Measurements from ENCODE around the gene DCLK2.

DCLK2 gene

GRCh38 chr4:150033901-150034300 is 44.3 kb upstream of the DCLK2 start:
- Histone ChIP-seq H3F3A (ENCODE audit: insufficient read depth) (no peaks in the 10 kb centered on the region), H3K9me2 (replicated peaks; ENCODE audit: insufficient read depth, low read length) (no peaks in the 10 kb centered on the region), H3K9ac (ENCODE audit: low read length) (no peak overlapping the region), H3K27ac (ENCODE audit: low read depth, low read length) (no peak overlapping the region), H3K9me3 (ENCODE audit: insufficient read depth, low read length) (no peaks in the 10 kb centered on the region), H3K27me3 (ENCODE audit: low read length) (no peaks in the 10 kb centered on the region), H3K79me2 (ENCODE audit: insufficient read depth, low read length) (no peaks in the 10 kb centered on the region), H3K4me2 (ENCODE audit: low read depth, low read length, poor library complexity, severe bottlenecking) (no peak overlapping the region), H4K20me1 (ENCODE audit: low read depth, low read length) (no peaks in the 10 kb centered on the region), H2AFZ (ENCODE audit: low read depth, low read length, severe bottlenecking) (no peak overlapping the region), H3K36me3 (ENCODE audit: low read length) (no peaks in the 10 kb centered on the region), H3K4me3 (ENCODE audit: insufficient read depth, low read length, poor library complexity, severe bottlenecking) (no peak overlapping the region)
- TF ChIP-seq EZH2phosphoT487 (conservative IDR thresholded peaks at IDR 0.05; ENCODE audit: low read length) = no peak
- TF ChIP-seq, protein P1, sequence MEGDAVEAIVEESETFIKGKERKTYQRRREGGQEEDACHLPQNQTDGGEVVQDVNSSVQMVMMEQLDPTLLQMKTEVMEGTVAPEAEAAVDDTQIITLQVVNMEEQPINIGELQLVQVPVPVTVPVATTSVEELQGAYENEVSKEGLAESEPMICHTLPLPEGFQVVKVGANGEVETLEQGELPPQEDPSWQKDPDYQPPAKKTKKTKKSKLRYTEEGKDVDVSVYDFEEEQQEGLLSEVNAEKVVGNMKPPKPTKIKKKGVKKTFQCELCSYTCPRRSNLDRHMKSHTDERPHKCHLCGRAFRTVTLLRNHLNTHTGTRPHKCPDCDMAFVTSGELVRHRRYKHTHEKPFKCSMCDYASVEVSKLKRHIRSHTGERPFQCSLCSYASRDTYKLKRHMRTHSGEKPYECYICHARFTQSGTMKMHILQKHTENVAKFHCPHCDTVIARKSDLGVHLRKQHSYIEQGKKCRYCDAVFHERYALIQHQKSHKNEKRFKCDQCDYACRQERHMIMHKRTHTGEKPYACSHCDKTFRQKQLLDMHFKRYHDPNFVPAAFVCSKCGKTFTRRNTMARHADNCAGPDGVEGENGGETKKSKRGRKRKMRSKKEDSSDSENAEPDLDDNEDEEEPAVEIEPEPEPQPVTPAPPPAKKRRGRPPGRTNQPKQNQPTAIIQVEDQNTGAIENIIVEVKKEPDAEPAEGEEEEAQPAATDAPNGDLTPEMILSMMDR (IDR thresholded peaks at IDR 0.05; ENCODE audit: insufficient read depth, low read length, poor library complexity, severe bottlenecking) = no peak

DNA sequence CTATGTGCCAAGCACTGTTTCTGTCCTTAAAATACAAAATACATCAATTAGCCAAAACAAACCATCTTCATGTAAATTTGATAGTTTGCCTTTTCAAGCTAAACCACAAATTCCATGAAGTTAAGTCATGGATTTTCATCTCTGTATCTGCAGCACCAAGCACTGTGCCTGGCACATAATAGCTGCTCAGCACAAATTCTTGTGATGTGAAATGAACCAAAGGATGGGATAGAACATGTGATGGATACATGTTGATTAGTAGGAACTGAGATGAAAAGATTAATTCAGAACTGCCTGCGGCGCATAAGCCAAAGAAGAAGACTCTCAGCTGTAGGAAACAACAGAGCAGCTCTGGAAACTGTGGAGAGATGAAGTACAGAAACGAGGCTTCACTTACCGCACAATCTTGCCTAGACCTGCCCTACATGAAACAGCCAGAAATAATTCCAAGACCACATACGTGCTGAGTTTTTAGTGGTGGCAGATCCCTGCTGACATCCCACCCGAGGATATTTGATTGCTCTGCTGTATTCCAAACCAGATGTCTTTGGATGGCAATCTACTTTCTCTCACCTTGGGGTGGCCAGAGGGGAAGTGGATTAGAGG is 40.9 kb upstream of the DCLK2 start:
- H2AFZ ChIP-seq (ENCODE audit: low read depth, low read length, severe bottlenecking) = no peak overlapping the region
- H3K9me2 ChIP-seq (replicated peaks; ENCODE audit: insufficient read depth, low read length) = no peaks in the 10 kb centered on the region
- H3K27me3 ChIP-seq (ENCODE audit: low read length) = no peaks in the 10 kb centered on the region
- TF ChIP-seq, protein P1 (IDR thresholded peaks at IDR 0.05; ENCODE audit: insufficient read depth, low read length, poor library complexity, severe bottlenecking) = no peak
- TF ChIP-seq EZH2phosphoT487 (conservative IDR thresholded peaks at IDR 0.05; ENCODE audit: low read length) = no peak
- H3K4me2 ChIP-seq (ENCODE audit: low read depth, low read length, poor library complexity, severe bottlenecking) = no peak overlapping the region
- no peak overlapping the region for H3K9ac ChIP-seq (ENCODE audit: low read length)
- no peaks in the 10 kb centered on the region for H4K20me1 ChIP-seq (ENCODE audit: low read depth, low read length)
- H3F3A ChIP-seq (ENCODE audit: insufficient read depth) = no peaks in the 10 kb centered on the region
- H3K27ac ChIP-seq (ENCODE audit: low read depth, low read length) = no peak overlapping the region
- H3K9me3 ChIP-seq (ENCODE audit: insufficient read depth, low read length) = no peaks in the 10 kb centered on the region
- no peaks in the 10 kb centered on the region for H3K36me3 ChIP-seq (ENCODE audit: low read length)
- H3K79me2 ChIP-seq (ENCODE audit: insufficient read depth, low read length) = no peaks in the 10 kb centered on the region
- no peak overlapping the region for H3K4me3 ChIP-seq (ENCODE audit: insufficient read depth, low read length, poor library complexity, severe bottlenecking)

GRCh38 chr4:150038335-150039076 is 39.7 kb upstream of the DCLK2 start:
- Histone ChIP-seq H3K4me3 (ENCODE audit: insufficient read depth, low read length, poor library complexity, severe bottlenecking) (no peak overlapping the region), H3K9ac (ENCODE audit: low read length) (no peak overlapping the region), H3K4me2 (ENCODE audit: low read depth, low read length, poor library complexity, severe bottlenecking) (no peak overlapping the region), H3K9me2 (replicated peaks; ENCODE audit: insufficient read depth, low read length) (no peaks in the 10 kb centered on the region), H3K27ac (ENCODE audit: low read depth, low read length) (no peak overlapping the region), H3K9me3 (ENCODE audit: insufficient read depth, low read length) (no peaks in the 10 kb centered on the region), H4K20me1 (ENCODE audit: low read depth, low read length) (no peaks in the 10 kb centered on the region), H3K79me2 (ENCODE audit: insufficient read depth, low read length) (no peaks in the 10 kb centered on the region), H3K36me3 (ENCODE audit: low read length) (no peaks in the 10 kb centered on the region), H2AFZ (ENCODE audit: low read depth, low read length, severe bottlenecking) (no peak overlapping the region), H3K27me3 (ENCODE audit: low read length) (no peaks in the 10 kb centered on the region), H3F3A (ENCODE audit: insufficient read depth) (no peaks in the 10 kb centered on the region)
- TF ChIP-seq, protein P1 (IDR thresholded peaks at IDR 0.05; ENCODE audit: insufficient read depth, low read length, poor library complexity, severe bottlenecking) = no peak
- no peak for TF ChIP-seq EZH2phosphoT487 (conservative IDR thresholded peaks at IDR 0.05; ENCODE audit: low read length)

Data from SU-DHL-6 (cell line).